Astrocyte (in vitro differentiated cells and primary cell): ENCODE data around the gene ATP2B2. TPM values are rescaled to one million over a fixed set of nuclear protein-coding genes. Genes with fewer than 3 reads are reported as not detected.

Experiments
- DNase-seq: peaks from one replicate; pipeline ENCODE4 v3.0.0-alpha.2; 2010; ENCODE audit warnings: low read depth
- FAIRE-seq: peaks from 2 replicates; lab custom pipeline; 2011; peaks lifted over from hg19 to GRCh38; lab: Jason Lieb, UNC
- H2AFZ ChIP-seq: 2 replicates; pipeline ENCODE4 v1.6.0; 2012; ENCODE audit warnings: low read depth, low read length, inconsistent platforms
- H3K27ac ChIP-seq: 2 replicates; pipeline ENCODE4 v1.5.1; 2011; ENCODE audit warnings: low read depth, low read length, inconsistent platforms
- H3K27me3 ChIP-seq: 2 replicates; pipeline ENCODE4 v1.6.0; 2011; ENCODE audit warnings: low read length, inconsistent platforms; ENCODE audit not compliant: insufficient read depth
- H3K36me3 ChIP-seq: 2 replicates; pipeline ENCODE4 v1.5.1; 2011; ENCODE audit warnings: low read length, inconsistent platforms; ENCODE audit not compliant: insufficient read depth
- H3K4me1 ChIP-seq: 2 replicates; pipeline ENCODE4 v1.5.1; 2011; ENCODE audit warnings: low read length, inconsistent platforms; ENCODE audit not compliant: insufficient read depth
- H3K4me2 ChIP-seq: 2 replicates; pipeline ENCODE4 v1.6.0; 2012; ENCODE audit warnings: low read length, inconsistent platforms
- H3K4me3 ChIP-seq: 2 replicates; pipeline ENCODE4 v1.5.1; 2011; ENCODE audit warnings: low read depth, mild to moderate bottlenecking, low read length, inconsistent platforms; ENCODE audit not compliant: insufficient read depth
- H3K79me2 ChIP-seq: 2 replicates; pipeline ENCODE4 v1.6.0; 2012; ENCODE audit warnings: mild to moderate bottlenecking, low read length, inconsistent platforms; ENCODE audit not compliant: insufficient read depth
- H3K9ac ChIP-seq: 2 replicates; pipeline ENCODE4 v1.6.0; 2012; ENCODE audit warnings: mild to moderate bottlenecking, low read length, inconsistent platforms
- H3K9me3 ChIP-seq: 2 replicates; pipeline ENCODE4 v1.5.1; 2012; ENCODE audit warnings: low read depth, mild to moderate bottlenecking, low read length, inconsistent platforms; ENCODE audit not compliant: insufficient read depth
- H4K20me1 ChIP-seq: 2 replicates; pipeline ENCODE4 v1.6.0; 2012; ENCODE audit warnings: low read length, inconsistent platforms; ENCODE audit not compliant: insufficient read depth
- H3K27ac Mint-ChIP-seq: one replicate; pipeline ENCODE4 v1.8.0; 2021; ENCODE audit warnings: mild to moderate bottlenecking, mixed read lengths; ENCODE audit not compliant: unreplicated experiment
- H3K27me3 Mint-ChIP-seq: one replicate; pipeline ENCODE4 v1.8.0; 2021; ENCODE audit warnings: low read depth, mixed read lengths; ENCODE audit not compliant: unreplicated experiment
- H3K36me3 Mint-ChIP-seq: one replicate; pipeline ENCODE4 v1.8.0; 2021; ENCODE audit warnings: low read depth, mixed read lengths; ENCODE audit not compliant: unreplicated experiment
- H3K4me1 Mint-ChIP-seq: one replicate; pipeline ENCODE4 v1.8.0; 2021; ENCODE audit warnings: low read depth, mixed read lengths; ENCODE audit not compliant: unreplicated experiment
- H3K4me3 Mint-ChIP-seq: one replicate; pipeline ENCODE4 v1.8.0; 2021; ENCODE audit warnings: mild to moderate bottlenecking, moderate library complexity, mixed read lengths; ENCODE audit not compliant: unreplicated experiment
- H3K9me3 Mint-ChIP-seq: one replicate; pipeline ENCODE4 v1.8.0; 2021; ENCODE audit warnings: mild to moderate bottlenecking, mixed read lengths; ENCODE audit not compliant: unreplicated experiment
- EZH2 ChIP-seq: IDR thresholded peaks from 2 replicates; pipeline ENCODE4 v1.6.1; 2012; ENCODE audit warnings: mild to moderate bottlenecking, low read length, inconsistent platforms; ENCODE audit not compliant: insufficient read depth
- total RNA-seq: library from RNA; stranded (reverse); gene quantifications from 2 replicates; pipeline ENCODE4 v1.2.1, GENCODE V29; 2021
- TF ChIP-seq, protein P1 (sequence below): IDR thresholded peaks from 2 replicates; pipeline ENCODE4 v1.5.1; 2011; ENCODE audit warnings: low read depth, mild to moderate bottlenecking, inconsistent platforms, low read length, moderate library complexity; ENCODE audit not compliant: insufficient read depth

Gene ATP2B2
- total RNA-seq, 1 donor from 2014 or later: 0.05 TPM

DNA sequence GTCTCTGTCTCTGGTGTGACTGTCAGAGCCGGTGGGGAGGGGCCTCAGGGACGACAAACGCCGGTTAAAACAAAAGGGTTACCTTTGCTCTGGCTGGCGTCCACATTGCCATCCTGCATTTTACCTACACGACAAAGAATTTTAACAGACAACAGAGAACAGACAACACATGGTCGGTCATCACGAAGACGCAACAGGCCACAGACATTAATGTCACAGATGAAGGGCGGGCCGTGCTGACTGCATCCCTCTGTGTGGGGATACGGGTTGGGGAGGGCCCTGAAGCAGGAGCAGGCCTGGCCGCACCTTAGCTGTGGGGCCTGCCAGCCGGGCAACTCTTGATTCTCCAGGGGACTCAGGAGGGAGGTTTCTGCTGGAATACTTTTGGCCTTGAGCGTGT is 126.2 kb downstream of the ATP2B2 start:
- Mint-ChIP-seq H3K4me1 (no peaks in the 10 kb centered on the region), H3K9me3 (no peaks in the 10 kb centered on the region), H3K4me3 (no peak overlapping the region), H3K27ac (no peak overlapping the region), H3K27me3 (peaks cover 49% of the 10 kb centered on the region), H3K36me3 (no peaks in the 10 kb centered on the region)
- peaks cover 4% of the 10 kb centered on the region for H3K27me3 ChIP-seq
- no peak overlapping the region for H3K4me2 ChIP-seq
- no peak overlapping the region for H2AFZ ChIP-seq
- DNase-seq: no peak
- H3K79me2 ChIP-seq: no peaks in the 10 kb centered on the region
- H3K27ac ChIP-seq: no peak overlapping the region
- H3K4me3 ChIP-seq: no peak overlapping the region
- H3K4me1 ChIP-seq: no peaks in the 10 kb centered on the region
- no peak for TF ChIP-seq EZH2
- TF ChIP-seq, protein P1, sequence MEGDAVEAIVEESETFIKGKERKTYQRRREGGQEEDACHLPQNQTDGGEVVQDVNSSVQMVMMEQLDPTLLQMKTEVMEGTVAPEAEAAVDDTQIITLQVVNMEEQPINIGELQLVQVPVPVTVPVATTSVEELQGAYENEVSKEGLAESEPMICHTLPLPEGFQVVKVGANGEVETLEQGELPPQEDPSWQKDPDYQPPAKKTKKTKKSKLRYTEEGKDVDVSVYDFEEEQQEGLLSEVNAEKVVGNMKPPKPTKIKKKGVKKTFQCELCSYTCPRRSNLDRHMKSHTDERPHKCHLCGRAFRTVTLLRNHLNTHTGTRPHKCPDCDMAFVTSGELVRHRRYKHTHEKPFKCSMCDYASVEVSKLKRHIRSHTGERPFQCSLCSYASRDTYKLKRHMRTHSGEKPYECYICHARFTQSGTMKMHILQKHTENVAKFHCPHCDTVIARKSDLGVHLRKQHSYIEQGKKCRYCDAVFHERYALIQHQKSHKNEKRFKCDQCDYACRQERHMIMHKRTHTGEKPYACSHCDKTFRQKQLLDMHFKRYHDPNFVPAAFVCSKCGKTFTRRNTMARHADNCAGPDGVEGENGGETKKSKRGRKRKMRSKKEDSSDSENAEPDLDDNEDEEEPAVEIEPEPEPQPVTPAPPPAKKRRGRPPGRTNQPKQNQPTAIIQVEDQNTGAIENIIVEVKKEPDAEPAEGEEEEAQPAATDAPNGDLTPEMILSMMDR: no peak
- FAIRE-seq: no peak
- no peaks in the 10 kb centered on the region for H3K36me3 ChIP-seq
- H4K20me1 ChIP-seq: no peaks in the 10 kb centered on the region
- no peak overlapping the region for H3K9ac ChIP-seq
- no peaks in the 10 kb centered on the region for H3K9me3 ChIP-seq

DNA sequence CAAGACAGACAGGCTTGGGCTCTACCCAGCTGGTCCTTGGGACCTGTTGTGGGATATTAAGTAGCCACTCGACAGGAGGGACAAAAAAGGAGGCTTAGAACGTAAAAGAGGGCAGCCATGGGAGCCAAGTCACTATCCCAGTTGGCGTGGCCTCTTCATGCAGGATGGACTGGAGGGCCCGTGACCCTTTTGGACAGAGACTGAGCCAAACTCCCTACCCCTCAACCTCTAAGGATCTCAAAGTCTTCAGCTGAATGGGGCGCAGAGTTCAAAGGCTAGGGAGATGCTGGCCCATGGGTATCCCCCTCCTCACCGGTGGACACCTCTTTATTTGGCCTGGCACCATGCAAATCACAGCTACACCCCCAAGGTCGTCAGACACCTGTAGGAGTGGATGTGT is 126.6 kb downstream of the ATP2B2 start:
- Histone ChIP-seq H3K9ac (no peak overlapping the region), H4K20me1 (no peaks in the 10 kb centered on the region), H3K27ac (no peak overlapping the region), H3K4me3 (no peak overlapping the region), H3K9me3 (no peaks in the 10 kb centered on the region), H3K27me3 (peaks cover 4% of the 10 kb centered on the region), H3K36me3 (no peaks in the 10 kb centered on the region), H3K4me2 (no peak overlapping the region), H3K79me2 (no peaks in the 10 kb centered on the region), H3K4me1 (no peaks in the 10 kb centered on the region), H2AFZ (no peak overlapping the region)
- no peaks in the 10 kb centered on the region for H3K36me3 Mint-ChIP-seq
- H3K9me3 Mint-ChIP-seq: no peaks in the 10 kb centered on the region
- H3K4me3 Mint-ChIP-seq: no peak overlapping the region
- TF ChIP-seq, protein P1: no peak
- TF ChIP-seq EZH2: no peak
- FAIRE-seq (no peak), DNase-seq (no peak)
- H3K4me1 Mint-ChIP-seq: peaks cover 2% of the 10 kb centered on the region
- H3K27ac Mint-ChIP-seq: no peak overlapping the region
- peaks cover 45% of the 10 kb centered on the region for H3K27me3 Mint-ChIP-seq

DNA sequence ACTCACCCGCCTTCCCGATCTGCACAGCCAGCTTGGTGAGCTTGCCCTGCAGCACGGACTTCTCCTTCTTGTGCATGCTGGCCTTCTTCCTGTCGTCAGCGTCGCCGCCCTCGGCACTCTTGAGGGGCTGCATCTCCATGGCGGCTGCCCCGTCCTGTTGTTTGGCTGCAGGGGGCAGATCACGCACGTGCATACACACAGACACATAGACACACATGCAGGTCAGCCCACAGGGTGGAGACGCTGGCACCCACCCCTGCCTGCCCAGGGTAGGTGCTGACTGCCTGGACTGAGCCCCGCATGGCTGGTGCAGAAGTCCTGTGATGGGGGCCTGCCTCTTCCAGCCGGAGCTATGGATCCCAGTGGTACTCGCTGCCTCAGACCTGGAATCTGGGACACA is 127.1 kb downstream of the ATP2B2 start:
- H3K27ac Mint-ChIP-seq: no peak overlapping the region
- TF ChIP-seq, protein P1: no peak
- TF ChIP-seq EZH2: no peak
- H3K9ac ChIP-seq: no peak overlapping the region
- H3K4me3 ChIP-seq: no peak overlapping the region
- peaks cover 2% of the 10 kb centered on the region for H3K27me3 ChIP-seq
- H3K9me3 ChIP-seq: no peaks in the 10 kb centered on the region
- H3K4me1 Mint-ChIP-seq: peaks cover 3% of the 10 kb centered on the region
- H3K36me3 ChIP-seq: no peaks in the 10 kb centered on the region
- H3K4me1 ChIP-seq: no peaks in the 10 kb centered on the region
- no peak for FAIRE-seq
- no peaks in the 10 kb centered on the region for H3K9me3 Mint-ChIP-seq
- no peak overlapping the region for H3K4me3 Mint-ChIP-seq
- no peak overlapping the region for H3K27ac ChIP-seq
- H3K27me3 Mint-ChIP-seq: peaks cover 40% of the 10 kb centered on the region
- no peaks in the 10 kb centered on the region for H3K79me2 ChIP-seq
- H2AFZ ChIP-seq: no peak overlapping the region
- H3K4me2 ChIP-seq: no peak overlapping the region
- no peak for DNase-seq
- no peaks in the 10 kb centered on the region for H3K36me3 Mint-ChIP-seq
- no peaks in the 10 kb centered on the region for H4K20me1 ChIP-seq
